GM19438 (cell line): ENCODE results near the gene AAGAB.

ENCODE experiments used
- ATAC-seq: cut with Tn5 transposase; IDR thresholded peaks from one replicate; pipeline ENCODE4 v1.9.1; 2021; ENCODE audit warnings: low read depth; ENCODE audit not compliant: unreplicated experiment

Gene AAGAB

DNA sequence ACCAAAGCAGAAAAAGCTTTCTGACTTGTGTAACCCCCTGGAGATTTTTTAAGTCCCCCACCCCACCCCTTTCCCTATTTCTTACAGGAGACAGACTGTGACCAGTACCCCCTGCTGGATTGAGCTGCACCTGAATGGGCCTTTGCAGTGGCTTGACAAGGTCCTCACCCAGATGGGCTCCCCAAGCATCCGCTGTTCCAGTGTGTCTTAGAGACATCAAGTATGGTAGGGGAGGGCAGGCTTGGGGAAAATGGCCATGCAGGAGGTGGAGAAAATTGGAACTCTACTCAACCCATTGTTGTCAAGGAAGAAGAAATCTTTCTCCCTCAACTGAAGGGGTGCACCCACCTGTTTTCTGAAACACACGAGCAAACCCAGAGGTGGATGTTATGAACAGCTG is 64.1 kb downstream of the AAGAB start:
- no peak for ATAC-seq

DNA sequence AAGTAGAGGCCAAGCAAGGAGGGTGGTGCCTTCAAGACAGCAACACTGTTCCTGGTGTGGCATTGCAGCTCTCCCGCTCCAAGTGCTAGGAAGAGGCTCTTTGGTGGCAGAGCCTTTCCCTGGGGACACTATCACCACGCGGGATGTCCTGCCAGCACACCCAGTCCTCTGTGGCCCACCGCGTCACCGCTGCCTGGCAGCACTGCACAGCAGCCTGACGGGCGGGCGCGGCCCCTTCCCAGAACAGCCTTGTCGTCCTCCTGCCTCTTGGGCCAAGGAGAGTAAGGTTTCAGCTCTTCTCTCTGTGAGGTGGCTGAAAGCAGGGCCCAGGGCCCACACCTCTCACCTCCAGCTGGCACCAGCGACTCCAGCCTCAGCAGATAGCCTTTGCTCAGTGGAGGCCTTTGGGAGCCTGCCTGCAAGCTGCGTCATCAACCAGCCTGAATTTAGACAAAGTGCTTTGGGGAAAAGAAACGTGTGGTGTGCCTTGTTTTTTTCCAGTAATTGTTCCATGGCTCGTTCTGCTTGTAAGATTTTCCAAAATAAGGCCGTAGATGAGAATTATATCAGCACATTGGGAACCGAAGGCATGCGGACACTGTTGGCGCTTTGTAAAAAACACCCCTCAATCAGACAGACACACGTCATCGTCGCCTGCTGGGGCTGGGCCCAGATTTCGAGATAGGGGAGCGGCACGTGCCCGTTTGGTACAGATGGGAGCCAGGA is 65.0 kb downstream of the AAGAB start:
- no peak for ATAC-seq

- no peak for ATAC-seq
Observed at GRCh38 chr15:67188551-67189218, 65.8 kb downstream of the AAGAB start.

GRCh38 chr15:67187351-67187854 is 67.1 kb downstream of the AAGAB start:
- no peak for ATAC-seq

DNA sequence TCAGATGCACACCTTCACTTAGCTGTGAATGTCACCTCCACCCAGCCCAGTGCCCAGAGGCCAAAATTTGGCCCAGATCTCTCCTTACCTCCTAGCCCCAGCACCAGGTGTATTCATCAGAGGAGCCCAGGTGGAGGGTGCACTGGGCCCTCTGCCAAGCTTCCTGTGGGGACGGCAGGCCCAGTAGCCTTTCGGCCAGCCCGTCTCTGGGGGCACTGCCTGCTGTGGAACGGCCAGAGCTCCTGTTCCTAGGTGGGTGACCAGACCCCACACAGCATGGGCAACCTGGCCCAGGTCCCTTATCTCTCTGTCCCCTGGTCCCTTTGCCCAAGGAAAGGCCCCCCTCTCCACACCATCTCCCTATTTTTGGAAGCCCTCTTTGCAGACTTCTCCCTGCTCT is 67.8 kb downstream of the AAGAB start:
- no peak for ATAC-seq

DNA sequence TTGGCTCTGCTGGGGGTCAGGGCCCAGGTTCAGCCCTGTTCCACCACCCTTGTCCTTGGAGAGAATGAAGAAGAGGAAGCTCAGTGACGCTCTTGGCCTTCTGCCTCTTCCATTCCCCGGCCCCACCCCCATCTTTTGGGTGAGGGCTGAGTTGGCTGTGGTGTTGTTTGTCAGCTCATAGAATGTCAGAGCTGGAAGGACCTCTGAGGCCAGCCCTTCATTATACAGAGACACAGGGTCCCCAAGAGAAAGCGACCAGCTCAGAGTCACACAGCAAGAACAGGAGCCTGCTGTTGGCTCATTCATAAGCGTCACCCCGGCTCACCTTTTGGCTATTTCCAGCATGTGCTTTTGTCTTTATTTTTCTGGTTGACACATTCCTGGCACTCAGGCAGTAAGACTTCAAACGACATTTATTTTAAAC is 68.2 kb downstream of the AAGAB start:
- ATAC-seq, result no peak

DNA sequence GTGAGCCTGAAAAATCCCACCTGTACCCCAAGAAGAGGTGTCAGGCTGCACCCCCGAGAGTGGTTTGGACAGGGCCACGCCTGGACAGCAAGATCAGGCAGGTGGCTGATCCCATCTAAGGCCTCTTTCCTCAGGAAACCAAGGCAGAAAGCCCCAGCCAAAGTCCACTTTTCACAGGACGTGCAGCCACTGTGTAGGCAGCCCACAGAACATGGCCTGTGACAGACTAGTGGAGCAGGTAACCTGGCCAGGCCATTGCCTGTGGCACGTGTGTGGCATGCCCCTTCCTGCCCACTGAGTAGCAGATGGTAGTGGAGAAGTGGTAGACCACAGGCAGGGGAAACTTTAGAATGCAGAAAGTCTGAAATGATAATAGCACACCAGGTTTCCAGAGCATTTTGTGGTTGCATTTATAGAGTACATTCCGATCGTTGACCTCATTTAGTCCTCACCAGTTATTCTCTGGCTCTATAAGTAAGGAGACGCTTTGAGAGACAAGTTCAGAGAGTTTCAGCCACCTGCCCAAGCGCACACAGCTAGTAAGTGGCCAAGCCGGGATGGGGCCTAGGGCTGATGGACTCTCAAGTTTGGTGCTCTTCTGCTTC is 68.7 kb downstream of the AAGAB start:
- ATAC-seq, result no peak

GRCh38 chr15:67185051-67185450 is 69.4 kb downstream of the AAGAB start:
- ATAC-seq, result no peak

DNA sequence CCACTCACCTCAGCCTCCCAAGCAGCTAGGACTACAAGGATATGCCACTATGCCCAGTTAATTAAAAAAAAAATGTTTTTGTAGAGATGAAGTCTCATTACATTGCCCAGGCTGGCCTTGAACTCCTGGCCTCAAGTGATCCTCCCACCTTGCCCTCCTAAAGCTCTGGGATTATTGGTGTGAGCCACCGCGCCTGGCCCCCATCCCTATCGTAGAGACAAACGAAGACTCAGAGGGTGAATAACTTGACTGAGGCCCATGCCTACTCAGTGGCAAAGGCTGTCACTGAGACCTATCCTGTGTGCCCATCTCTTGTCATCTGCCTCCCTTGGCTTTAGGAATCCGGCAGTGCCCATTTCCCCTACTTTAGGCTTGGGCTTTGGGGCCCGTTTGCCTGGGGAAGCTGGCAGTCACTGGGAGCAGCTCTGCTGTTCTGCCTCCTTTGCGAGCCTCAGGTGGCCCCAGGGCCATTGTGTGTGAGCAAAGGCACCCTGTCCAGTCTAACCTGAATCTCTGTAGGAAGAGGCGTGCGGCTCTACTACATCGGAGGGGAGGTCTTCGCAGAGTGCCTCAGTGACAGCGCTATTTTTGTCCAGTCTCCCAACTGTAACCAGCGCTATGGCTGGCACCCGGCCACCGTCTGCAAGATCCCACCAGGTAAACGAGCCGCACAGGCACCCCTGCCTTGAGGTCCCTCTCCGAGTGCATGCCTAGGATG is 70.1 kb downstream of the AAGAB start:
- no peak for ATAC-seq

- no peak for ATAC-seq
Observed at GRCh38 chr15:67183443-67184169, 70.9 kb downstream of the AAGAB start.

- no peak for ATAC-seq
Observed at GRCh38 chr15:67181221-67181639, 73.2 kb downstream of the AAGAB start.

DNA sequence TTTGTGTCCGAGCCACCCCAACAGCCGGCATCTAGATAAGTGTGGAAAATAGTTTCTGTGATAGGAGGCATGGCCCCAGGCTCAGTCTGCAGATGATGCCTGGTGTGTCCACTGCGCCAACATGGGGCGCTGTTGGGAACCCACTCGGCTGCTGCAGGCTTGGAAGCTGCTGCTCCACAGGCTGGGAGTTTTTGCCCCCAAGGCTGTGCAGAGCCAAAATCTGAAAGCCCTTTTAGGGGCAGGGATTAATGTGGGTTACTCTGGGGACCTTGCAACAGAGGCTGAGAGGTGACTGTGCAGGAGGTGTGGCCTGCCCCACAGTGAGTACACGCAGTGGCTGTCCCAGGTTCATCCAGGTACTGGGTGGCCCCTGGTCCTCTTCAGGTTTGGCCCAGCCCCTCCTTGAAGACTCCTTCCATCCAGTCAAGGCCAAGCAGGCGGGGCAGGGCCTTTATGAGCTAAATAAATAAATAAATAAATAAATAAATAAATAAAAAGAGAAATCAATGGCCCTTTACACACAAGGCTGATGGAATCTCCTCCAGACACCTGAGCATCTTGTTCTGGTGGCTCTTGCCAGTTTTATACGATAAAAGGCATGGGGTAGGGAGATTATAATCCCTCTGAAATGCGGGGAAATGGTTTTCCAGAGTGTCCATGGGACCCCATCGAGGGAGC is 73.8 kb downstream of the AAGAB start:
- no peak for ATAC-seq

DNA sequence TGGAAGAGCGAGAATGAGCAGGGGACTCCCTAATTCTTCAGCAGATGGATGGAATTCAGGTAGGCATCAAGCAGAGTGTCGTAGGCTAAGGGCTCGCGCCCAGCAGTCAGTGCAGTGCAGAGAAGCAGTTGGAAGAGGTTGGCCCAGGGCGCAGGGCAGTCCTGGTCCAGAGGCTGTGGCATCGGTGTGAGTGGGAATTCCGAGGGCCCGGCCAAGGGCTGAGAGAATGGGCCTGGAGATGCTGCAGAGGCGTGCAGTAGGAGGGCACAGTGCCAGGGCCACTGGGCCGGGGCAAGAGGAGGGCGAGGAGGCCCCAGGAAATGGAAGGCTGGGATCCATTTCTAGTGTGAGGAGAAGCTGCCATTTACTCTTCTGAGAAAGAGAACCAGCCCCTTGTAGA is 74.4 kb downstream of the AAGAB start:
- ATAC-seq, result no peak

GRCh38 chr15:67179411-67179995 is 75.0 kb downstream of the AAGAB start:
- no peak for ATAC-seq

GRCh38 chr15:67178569-67179210 is 75.8 kb downstream of the AAGAB start:
- no peak for ATAC-seq

GRCh38 chr15:67177752-67178151 is 76.7 kb downstream of the AAGAB start:
- ATAC-seq, result no peak

- ATAC-seq, result no peak
Observed at GRCh38 chr15:67176195-67176971, 78.1 kb downstream of the AAGAB start.

GRCh38 chr15:67175643-67176071 is 78.8 kb downstream of the AAGAB start:
- ATAC-seq, result no peak
